Mesenchymal stem cell (in vitro differentiated cells and primary cell): Measurements from ENCODE around the gene FOXL3.

ENCODE experiments used
- DNase-seq: peaks from one replicate; pipeline ENCODE4 v3.0.0-alpha.2; 2013
- H2AFZ ChIP-seq: one replicate; pipeline ENCODE4 v1.6.1; 2013; ENCODE audit warnings: low read depth, mild to moderate bottlenecking, control low read depth, inconsistent platforms, low read length, moderate library complexity
- H2AK5ac ChIP-seq: 2 replicates; pipeline ENCODE4 v1.6.1; 2013; ENCODE audit warnings: low read length, moderate library complexity, mild to moderate bottlenecking, inconsistent platforms; ENCODE audit not compliant: severe bottlenecking
- H2BK120ac ChIP-seq: one replicate; pipeline ENCODE4 v1.6.1; 2013; ENCODE audit warnings: low read depth, mild to moderate bottlenecking, inconsistent platforms, low read length, moderate library complexity
- H2BK12ac ChIP-seq, 2 experiments: one replicate each; pipeline ENCODE4 v1.6.1; 2013; ENCODE audit warnings: inconsistent platforms in 2 of 2, low read length in 2 of 2, mild to moderate bottlenecking in 2 of 2, moderate library complexity in 2 of 2, control low read depth in 1 of 2
- H2BK15ac ChIP-seq: one replicate; pipeline ENCODE4 v1.6.1; 2013; ENCODE audit warnings: mild to moderate bottlenecking, low read depth, inconsistent platforms; ENCODE audit not compliant: poor library complexity, severe bottlenecking
- H2BK5ac ChIP-seq: 2 replicates; pipeline ENCODE4 v1.6.1; 2013; ENCODE audit warnings: low read depth, mild to moderate bottlenecking, low read length, control low read depth, inconsistent platforms; ENCODE audit not compliant: poor library complexity, severe bottlenecking
- H3K14ac ChIP-seq, 2 experiments: one replicate each; pipeline ENCODE4 v1.6.1; 2013; ENCODE audit warnings: inconsistent platforms in 2 of 2, low read length in 2 of 2, control low read depth in 1 of 2, mild to moderate bottlenecking in 1 of 2, moderate library complexity in 1 of 2
- H3K18ac ChIP-seq, 2 experiments: one replicate each; pipeline ENCODE4 v1.6.1; 2013; ENCODE audit warnings: inconsistent platforms in 2 of 2, low read length in 2 of 2, control low read depth in 1 of 2, low read depth in 1 of 2, mild to moderate bottlenecking in 1 of 2
- H3K23ac ChIP-seq, 2 experiments: one replicate each; pipeline ENCODE4 v1.6.1; 2013; ENCODE audit warnings: inconsistent platforms in 2 of 2, low read length in 2 of 2, mild to moderate bottlenecking in 2 of 2, moderate library complexity in 2 of 2, control low read depth in 1 of 2
- H3K27ac ChIP-seq: 2 replicates; pipeline ENCODE4 v1.5.1; 2013; ENCODE audit warnings: mild to moderate bottlenecking, moderate library complexity, low read length, control low read depth, inconsistent platforms; ENCODE audit not compliant: poor library complexity, severe bottlenecking
- H3K27me3 ChIP-seq, 2 experiments: 2 replicates each; pipeline versions ENCODE4 v1.6.1 to v1.7.0; 2013; ENCODE audit warnings: low read length in 2 of 2, mild to moderate bottlenecking in 2 of 2, moderate library complexity in 2 of 2, control low read depth in 1 of 2, inconsistent platforms in 1 of 2; ENCODE audit not compliant: control insufficient read depth in 1 of 2, insufficient read depth in 1 of 2
- H3K36me3 ChIP-seq, 2 experiments: 2 replicates each; pipeline versions ENCODE4 v1.6.1 to v1.7.0; 2013; ENCODE audit warnings: low read length in 2 of 2, control low read depth in 1 of 2, inconsistent platforms in 1 of 2, low read depth in 1 of 2, mild to moderate bottlenecking in 1 of 2; ENCODE audit not compliant: insufficient read depth in 2 of 2, control insufficient read depth in 1 of 2
- H3K4ac ChIP-seq, 2 experiments: one replicate each; pipeline ENCODE4 v1.6.1; 2013; ENCODE audit warnings: inconsistent platforms in 2 of 2, low read length in 2 of 2, mild to moderate bottlenecking in 2 of 2, moderate library complexity in 2 of 2, control low read depth in 1 of 2, low read depth in 1 of 2
- H3K4me1 ChIP-seq: 2 replicates; pipeline ENCODE4 v1.6.1; 2013; ENCODE audit warnings: low read depth, low read length, control low read depth; ENCODE audit not compliant: control insufficient read depth, insufficient read depth
- H3K4me2 ChIP-seq: 2 replicates; pipeline ENCODE4 v1.6.1; 2013; ENCODE audit warnings: low read length, mild to moderate bottlenecking, inconsistent platforms; ENCODE audit not compliant: poor library complexity, severe bottlenecking
- H3K4me3 ChIP-seq, 2 experiments: 2 replicates each; pipeline versions ENCODE4 v1.5.1 to v1.7.0; 2013; ENCODE audit warnings: low read length in 2 of 2, mild to moderate bottlenecking in 2 of 2, control low read depth in 1 of 2, low read depth in 1 of 2; ENCODE audit not compliant: insufficient read depth in 1 of 2
- H3K79me1 ChIP-seq: replicated peaks from 2 replicates; pipeline ENCODE4 v1.6.1; 2013; ENCODE audit warnings: mild to moderate bottlenecking, control low read depth, low read length, inconsistent platforms; ENCODE audit not compliant: poor library complexity, severe bottlenecking
- H3K9ac ChIP-seq: 2 replicates; pipeline ENCODE4 v1.7.0; 2013; ENCODE audit warnings: mild to moderate bottlenecking, low read length, moderate library complexity
- H3K9me3 ChIP-seq: 2 replicates; pipeline ENCODE4 v1.7.0; 2013; ENCODE audit warnings: mild to moderate bottlenecking, low read length; ENCODE audit not compliant: control insufficient read depth
- H4K8ac ChIP-seq: one replicate; pipeline ENCODE4 v1.6.1; 2013; ENCODE audit warnings: inconsistent platforms, mild to moderate bottlenecking, low read length, moderate library complexity
- H4K91ac ChIP-seq: one replicate; pipeline ENCODE4 v1.6.1; 2013; ENCODE audit warnings: mild to moderate bottlenecking, low read length, inconsistent platforms
- WGBS: methylation state at CpG from one replicate; pipeline ENCODE4 v1.1.7; 2013; ENCODE audit warnings: mixed read lengths; 5-methylcytosine and 5-hydroxymethylcytosine counted together

FOXL3 gene

DNA sequence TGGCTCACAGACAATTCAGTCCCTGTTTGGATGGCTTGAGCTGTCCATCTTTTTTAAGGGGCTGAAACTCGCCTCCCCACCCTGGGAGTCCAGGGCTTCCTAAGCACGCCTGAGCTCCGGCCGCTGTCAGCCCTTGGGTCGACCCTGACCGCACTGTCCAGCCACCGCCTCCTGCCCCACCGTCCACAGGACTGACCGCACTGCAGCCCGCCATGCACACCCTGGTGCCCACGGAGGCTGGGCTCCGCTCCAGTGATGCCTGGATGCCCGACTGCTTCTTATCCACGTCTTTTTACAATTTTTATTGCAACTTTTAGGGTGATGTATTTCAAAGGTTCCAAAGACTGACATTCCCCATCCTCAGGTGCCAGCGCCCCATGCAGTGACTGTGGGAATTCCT lies 39.4 kb upstream of the FOXL3 start:
- no peak for DNase-seq
- 84% methylated on average over 15 of the region's 15 CpGs for WGBS
- H3K27ac ChIP-seq = no peak overlapping the region

DNA sequence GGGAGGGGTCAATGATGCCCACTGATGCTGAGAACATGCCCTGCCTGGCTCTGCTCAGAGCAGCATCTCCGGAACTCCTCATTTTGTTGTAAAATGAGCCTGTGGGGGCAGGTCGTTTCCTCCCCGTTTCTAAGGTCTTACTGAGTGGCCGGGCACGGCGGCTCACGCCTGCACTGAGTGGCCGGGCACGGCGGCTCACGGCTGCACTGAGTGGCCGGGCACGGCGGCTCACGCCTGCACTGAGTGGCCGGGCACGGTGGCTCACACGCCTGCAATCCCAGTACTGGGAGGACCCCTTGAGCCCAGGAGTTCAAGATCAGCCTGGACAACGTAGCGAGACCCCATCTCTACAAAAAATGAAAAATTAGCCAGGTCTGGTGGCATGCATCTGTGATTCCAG lies 39.0 kb upstream of the FOXL3 start:
- H3K4me1 ChIP-seq = no peaks in the 10 kb centered on the region
- no peaks in the 10 kb centered on the region for H3K9me3 ChIP-seq
- H2BK120ac ChIP-seq = no peak overlapping the region
- H3K27me3 ChIP-seq = no peaks in the 10 kb centered on the region
- H2AK5ac ChIP-seq = no peak overlapping the region
- H3K4me3 ChIP-seq = no peak overlapping the region
- no peak overlapping the region for H3K4ac ChIP-seq
- H2BK12ac ChIP-seq = no peak overlapping the region
- H3K4me2 ChIP-seq = no peak overlapping the region
- H4K8ac ChIP-seq = no peak overlapping the region
- no peak overlapping the region for H3K23ac ChIP-seq
- no peak overlapping the region for H3K27ac ChIP-seq
- no peak overlapping the region for H3K18ac ChIP-seq
- no peak for DNase-seq
- WGBS = 96% methylated on average over 20 of the region's 20 CpGs
- no peak overlapping the region for H4K91ac ChIP-seq
- H3K14ac ChIP-seq = no peak overlapping the region
- no peak overlapping the region for H3K9ac ChIP-seq
- peaks cover 93 to 97% of the 10 kb centered on the region in 2 experiments for H3K36me3 ChIP-seq
- H3K79me1 ChIP-seq = peaks cover 2% of the 10 kb centered on the region
- H2BK15ac ChIP-seq = no peak overlapping the region
- H2AFZ ChIP-seq = no peak overlapping the region
- H2BK5ac ChIP-seq = no peak overlapping the region

More for the DNA sequence above, 39.4 kb upstream of the FOXL3 start:
- H3K79me1 ChIP-seq = peaks cover 4% of the 10 kb centered on the region
- H4K8ac ChIP-seq = no peak overlapping the region
- no peak overlapping the region for H2BK120ac ChIP-seq
- no peak overlapping the region for H3K4ac ChIP-seq
- H3K9ac ChIP-seq = no peak overlapping the region
- H3K36me3 ChIP-seq = peaks cover 93 to 94% of the 10 kb centered on the region in 2 experiments
- no peaks in the 10 kb centered on the region for H3K9me3 ChIP-seq
- H3K4me3 ChIP-seq = no peak overlapping the region
- H3K4me1 ChIP-seq = no peaks in the 10 kb centered on the region
- no peak overlapping the region for H3K23ac ChIP-seq
- H2BK15ac ChIP-seq = peak overlapping the region; percentile 68
- H2AFZ ChIP-seq = no peak overlapping the region
- H3K4me2 ChIP-seq = no peak overlapping the region
- no peak overlapping the region for H4K91ac ChIP-seq
- no peak overlapping the region for H3K18ac ChIP-seq
- no peak overlapping the region for H3K14ac ChIP-seq
- H2AK5ac ChIP-seq = no peak overlapping the region
- H3K27me3 ChIP-seq = no peaks in the 10 kb centered on the region
- no peak overlapping the region for H2BK5ac ChIP-seq
- H2BK12ac ChIP-seq = no peak overlapping the region

DNA sequence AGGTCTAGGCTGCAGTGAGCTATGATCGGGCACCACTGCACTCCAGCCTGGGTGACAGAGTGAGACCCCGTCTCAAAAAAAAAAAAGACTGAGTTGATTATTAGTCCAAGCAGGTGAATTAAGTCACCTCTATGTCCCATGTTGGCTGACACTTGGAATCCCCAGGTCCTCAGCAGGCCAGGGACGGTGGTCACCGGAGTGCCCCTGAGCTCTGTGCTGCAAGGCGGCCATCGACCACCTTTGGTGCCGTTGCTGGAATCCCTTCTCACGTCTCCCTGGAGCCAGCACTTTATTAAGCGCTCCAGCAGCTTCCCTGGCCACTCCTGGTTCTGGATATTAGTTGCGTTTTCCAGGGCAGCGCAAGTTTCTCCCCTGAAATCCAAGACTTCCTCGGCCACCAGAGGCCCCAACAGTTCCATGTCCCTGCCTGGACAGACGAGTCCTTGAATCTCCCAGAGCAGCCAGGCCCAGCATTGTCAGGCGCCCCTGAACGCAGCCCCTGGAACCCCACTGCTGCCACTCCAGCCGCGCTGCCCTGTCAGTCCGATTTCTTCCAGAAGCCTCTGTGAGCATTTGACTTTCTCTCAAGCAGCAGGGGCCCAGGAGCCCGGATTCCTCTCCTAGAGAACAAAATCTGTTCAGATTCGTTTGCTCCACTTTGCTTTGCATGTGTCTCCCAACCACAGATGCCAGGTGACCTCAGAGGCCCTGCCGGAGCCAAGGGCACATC lies 38.4 kb upstream of the FOXL3 start:
- H3K36me3 ChIP-seq = peaks cover 93 to 97% of the 10 kb centered on the region in 2 experiments
- no peak overlapping the region for H2AFZ ChIP-seq
- no peak overlapping the region for H2AK5ac ChIP-seq
- H4K91ac ChIP-seq = no peak overlapping the region
- H3K4me3 ChIP-seq = no peak overlapping the region
- H3K27ac ChIP-seq = no peak overlapping the region
- no peak overlapping the region for H3K9ac ChIP-seq
- H2BK5ac ChIP-seq = no peak overlapping the region
- no peak overlapping the region for H2BK15ac ChIP-seq
- no peak overlapping the region for H4K8ac ChIP-seq
- H3K27me3 ChIP-seq = no peaks in the 10 kb centered on the region
- no peak overlapping the region for H3K4me2 ChIP-seq
- no peaks in the 10 kb centered on the region for H3K9me3 ChIP-seq
- DNase-seq = no peak
- H3K79me1 ChIP-seq = peaks cover 2% of the 10 kb centered on the region
- H3K14ac ChIP-seq = no peak overlapping the region
- no peak overlapping the region for H3K18ac ChIP-seq
- H2BK120ac ChIP-seq = no peak overlapping the region
- WGBS = 89% methylated on average over 21 of the region's 21 CpGs
- no peak overlapping the region for H3K4ac ChIP-seq
- no peak overlapping the region for H2BK12ac ChIP-seq
- no peak overlapping the region for H3K23ac ChIP-seq
- H3K4me1 ChIP-seq = no peaks in the 10 kb centered on the region

DNA sequence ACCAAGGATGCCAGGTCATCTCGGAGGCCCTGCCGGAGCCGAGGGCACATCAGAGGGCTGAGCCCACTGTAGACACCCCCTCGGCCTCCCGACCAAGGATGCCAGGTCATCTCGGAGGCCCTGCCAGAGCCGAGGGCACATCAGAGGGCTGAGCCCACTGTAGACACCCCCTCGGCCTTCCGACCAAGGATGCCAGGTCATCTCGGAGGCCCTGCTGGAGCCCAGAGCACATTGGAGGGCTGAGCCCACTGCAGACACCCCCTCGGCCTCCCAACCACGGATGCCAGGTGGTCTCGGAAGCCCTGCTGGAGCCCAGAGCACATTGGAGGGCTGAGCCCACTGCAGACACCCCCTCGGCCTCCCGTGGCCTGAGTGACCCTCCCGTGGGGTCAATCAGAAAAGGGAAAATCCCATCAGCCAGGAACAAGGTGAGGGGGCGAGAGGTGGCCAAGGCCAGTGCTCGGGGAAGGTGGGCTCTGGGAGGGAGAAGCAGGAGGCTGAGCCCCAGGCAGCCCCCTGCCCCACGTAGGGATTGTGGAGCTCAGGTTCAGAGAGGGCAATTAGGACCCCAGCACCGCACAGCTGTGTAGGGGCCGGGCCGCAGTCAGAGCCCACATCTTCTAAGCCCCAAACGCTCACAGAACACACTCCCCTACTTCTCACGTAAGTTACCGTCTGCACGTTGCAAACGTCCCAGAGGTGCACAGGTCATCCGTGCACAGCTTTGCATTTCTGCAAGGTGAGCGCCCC lies 37.6 kb upstream of the FOXL3 start:
- 92% methylated on average over 29 of the region's 29 CpGs for WGBS
- H3K14ac ChIP-seq = no peak overlapping the region
- no peak overlapping the region for H4K91ac ChIP-seq

More for the DNA sequence above, 37.6 kb upstream of the FOXL3 start:
- no peak overlapping the region for H3K4me2 ChIP-seq
- no peak overlapping the region for H2AK5ac ChIP-seq
- no peaks in the 10 kb centered on the region for H3K9me3 ChIP-seq
- no peak overlapping the region for H2BK5ac ChIP-seq
- H3K27ac ChIP-seq = no peak overlapping the region
- no peaks in the 10 kb centered on the region for H3K27me3 ChIP-seq
- DNase-seq = no peak
- no peaks in the 10 kb centered on the region for H3K4me1 ChIP-seq
- H3K9ac ChIP-seq = no peak overlapping the region
- H3K4me3 ChIP-seq = no peak overlapping the region
- no peak overlapping the region for H2BK15ac ChIP-seq
- peaks cover 94 to 97% of the 10 kb centered on the region in 2 experiments for H3K36me3 ChIP-seq
- H2BK12ac ChIP-seq = no peak overlapping the region
- H3K23ac ChIP-seq = no peak overlapping the region
- no peak overlapping the region for H2AFZ ChIP-seq
- H3K79me1 ChIP-seq = peaks cover 2% of the 10 kb centered on the region
- no peak overlapping the region for H4K8ac ChIP-seq
- no peak overlapping the region for H2BK120ac ChIP-seq
- no peak overlapping the region for H3K18ac ChIP-seq
- no peak overlapping the region for H3K4ac ChIP-seq
